Esophagus muscularis mucosa (tissue), 4 donors: ENCODE results near the gene OR3A1. TPM values are rescaled to one million over a fixed set of nuclear protein-coding genes. Genes with fewer than 3 reads are reported as not detected.
"Not testable (repeated sequence)": the region's sequence is repeated elsewhere in the genome, so short reads cannot be mapped to it uniquely, and the experiment has no call there.

Experiments
- DNase-seq: peaks from one replicate; pipeline ENCODE4 v3.0.0-alpha.2; 2017; ENCODE audit errors: extremely low spot score
- H3K27ac ChIP-seq, 4 donors: fragments of 200-600 bp; sonication (generic); replicated peaks in 1 of 4; 1 replicate in 3 of 4; 2 replicates in 1 of 4; pipeline ENCODE4 v1.5.1; 2016 to 2019; ENCODE audit warnings: mild to moderate bottlenecking in 1 of 4
- H3K27me3 ChIP-seq, 4 donors: fragments of 200-600 bp; sonication (generic); one replicate each; pipeline versions ENCODE4 v1.5.1 to v1.6.0; 2016 to 2019
- H3K36me3 ChIP-seq, 4 donors: fragments of 200-600 bp; sonication (generic); one replicate each; pipeline ENCODE4 v1.5.1; 2016 to 2019
- H3K4me1 ChIP-seq, 4 donors: fragments of 200-600 bp; sonication (generic); one replicate each; pipeline ENCODE4 v1.5.1; 2016 to 2019
- H3K4me3 ChIP-seq, 4 donors: fragments of 200-600 bp; sonication (generic); 1 replicate in 2 of 4; 2 replicates in 2 of 4; pipeline ENCODE4 v1.5.1; 2016 to 2019; ENCODE audit warnings: mild to moderate bottlenecking in 4 of 4, moderate library complexity in 1 of 4
- H3K9me3 ChIP-seq, 4 donors: fragments of 200-600 bp; sonication (generic); 1 replicate in 3 of 4; 2 replicates in 1 of 4; pipeline ENCODE4 v1.5.1; 2016 to 2019
- CTCF ChIP-seq, 3 experiments: fragments of 200-600 bp in 2 of 3; fragments of 450-650 bp in 1 of 3; sonication (generic) in 2 of 3; IDR thresholded peaks; one replicate each; pipeline ENCODE4 v1.5.1; 2017 to 2019; ENCODE audit warnings: antibody characterized with exemption in 3 of 3, mild to moderate bottlenecking in 2 of 3, moderate library complexity in 1 of 3
- EP300 ChIP-seq: sonication (generic); formaldehyde crosslinking; IDR thresholded peaks from one replicate; pipeline ENCODE4 v1.6.1; 2017; ENCODE audit warnings: antibody characterized with exemption
- POLR2A ChIP-seq: fragments of 450-650 bp; IDR thresholded peaks from one replicate; pipeline ENCODE4 v1.6.1; 2017; ENCODE audit warnings: antibody characterized with exemption, moderate library complexity, mild to moderate bottlenecking, low read depth
- POLR2AphosphoS5 ChIP-seq, 2 donors: sonication (generic); formaldehyde crosslinking; IDR thresholded peaks; one replicate each; pipeline ENCODE4 v1.6.1; 2017; ENCODE audit warnings: antibody characterized with exemption in 2 of 2
- WGBS: methylation state at CpG from one replicate; pipeline ENCODE4 v1.1.5; 2018; 5-methylcytosine and 5-hydroxymethylcytosine counted together
- intact Hi-C: fragments of 100-400 bp; cut with DNase I; formaldehyde crosslinking; loops from one replicate; pipeline ENCODE4 v1.15.1; 2023
- total RNA-seq, 4 donors: library from RNA; depleted of rRNA; stranded (reverse); fragments of >200 nt; gene quantifications; one replicate each; pipeline versions ENCODE4 v1.1.0 to v1.2.1, GENCODE V29; 2016

OR3A1 gene
- total RNA-seq, 4 donors from 2014 or later = not detected

DNA sequence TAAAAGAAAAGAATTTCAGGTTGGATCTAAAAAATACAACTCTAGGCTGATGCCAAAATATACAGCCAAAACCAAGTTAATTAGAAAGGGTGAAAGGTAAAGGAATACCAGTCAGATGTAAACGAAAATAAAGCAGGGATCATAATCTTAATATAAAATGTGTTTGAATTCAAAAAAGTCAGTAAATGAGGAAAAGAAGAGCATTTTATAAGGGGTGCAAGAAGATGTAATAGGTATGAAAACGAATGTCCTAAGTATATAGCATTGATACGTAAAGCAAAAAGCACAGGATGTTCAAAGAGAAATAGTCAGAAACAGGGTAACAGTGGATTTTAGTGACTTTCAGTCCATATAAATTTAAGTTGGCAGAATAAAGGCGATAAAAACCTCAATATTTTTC, 2.5 kb downstream of the OR3A1 start:
- Histone ChIP-seq H3K27me3 (peaks cover 0 to 14% (median 0%) of the 10 kb centered on the region in 4 donors), H3K36me3 (no peaks in the 10 kb centered on the region), H3K27ac (no peak overlapping the region), H3K4me1 (no peaks in the 10 kb centered on the region), H3K9me3 (no peaks in the 10 kb centered on the region), H3K4me3 (no peak overlapping the region)
- 67% methylated on average over 4 of the region's 4 CpGs for WGBS
- no peak for DNase-seq
- intact Hi-C loops = no loop called here
- TF ChIP-seq POLR2AphosphoS5 (IDR thresholded peaks at IDR 0.05) (no peak), CTCF (IDR thresholded peaks at IDR 0.05) (no peak), EP300 (no peak), POLR2A (no peak)

DNA sequence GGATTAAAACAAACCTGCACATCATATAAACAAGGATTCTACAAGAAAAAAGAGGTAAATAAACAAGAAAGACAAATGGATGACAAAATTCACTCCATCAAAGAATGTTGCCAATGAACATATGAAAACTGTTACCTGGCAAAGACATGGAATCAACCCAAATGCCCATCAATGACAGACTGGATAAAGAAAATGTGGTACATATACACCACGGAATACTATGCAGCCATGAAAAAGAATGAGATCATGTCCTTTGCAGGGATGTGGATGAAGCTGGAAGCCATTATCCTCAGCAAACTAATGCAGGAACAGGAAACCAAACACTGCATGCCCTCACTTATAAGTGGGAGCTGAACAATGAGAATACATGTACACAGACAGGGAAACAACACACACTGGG, 4.6 kb downstream of the OR3A1 start:
- H3K36me3 ChIP-seq, H3K4me1 ChIP-seq, DNase-seq, H3K4me3 ChIP-seq, H3K9me3 ChIP-seq, H3K27ac ChIP-seq, intact Hi-C loops: not testable (repeated sequence)
- peaks cover 0 to 17% (median 0%) of the 10 kb centered on the region in 4 donors for H3K27me3 ChIP-seq
- 94% methylated on average over 1 of the region's 1 CpG for WGBS

GRCh38 chr17:3282901-3283300, 15.3 kb downstream of the OR3A1 start:
- no peak for DNase-seq
- Histone ChIP-seq H3K36me3 (no peaks in the 10 kb centered on the region), H3K27me3 (no peaks in the 10 kb centered on the region), H3K9me3 (no peaks in the 10 kb centered on the region), H3K4me1 (no peaks in the 10 kb centered on the region), H3K27ac (no peak overlapping the region), H3K4me3 (no peak overlapping the region)
- intact Hi-C loops = no loop called here
- TF ChIP-seq EP300 (no peak), CTCF (IDR thresholded peaks at IDR 0.05) (no peak), POLR2AphosphoS5 (IDR thresholded peaks at IDR 0.05) (no peak), POLR2A (no peak)
- 80% methylated on average over 1 of the region's 1 CpG for WGBS

GRCh38 chr17:3276126-3276525, 22.0 kb downstream of the OR3A1 start:
- 70% methylated on average over 4 of the region's 4 CpGs for whole genome bisulfite sequencing

DNA sequence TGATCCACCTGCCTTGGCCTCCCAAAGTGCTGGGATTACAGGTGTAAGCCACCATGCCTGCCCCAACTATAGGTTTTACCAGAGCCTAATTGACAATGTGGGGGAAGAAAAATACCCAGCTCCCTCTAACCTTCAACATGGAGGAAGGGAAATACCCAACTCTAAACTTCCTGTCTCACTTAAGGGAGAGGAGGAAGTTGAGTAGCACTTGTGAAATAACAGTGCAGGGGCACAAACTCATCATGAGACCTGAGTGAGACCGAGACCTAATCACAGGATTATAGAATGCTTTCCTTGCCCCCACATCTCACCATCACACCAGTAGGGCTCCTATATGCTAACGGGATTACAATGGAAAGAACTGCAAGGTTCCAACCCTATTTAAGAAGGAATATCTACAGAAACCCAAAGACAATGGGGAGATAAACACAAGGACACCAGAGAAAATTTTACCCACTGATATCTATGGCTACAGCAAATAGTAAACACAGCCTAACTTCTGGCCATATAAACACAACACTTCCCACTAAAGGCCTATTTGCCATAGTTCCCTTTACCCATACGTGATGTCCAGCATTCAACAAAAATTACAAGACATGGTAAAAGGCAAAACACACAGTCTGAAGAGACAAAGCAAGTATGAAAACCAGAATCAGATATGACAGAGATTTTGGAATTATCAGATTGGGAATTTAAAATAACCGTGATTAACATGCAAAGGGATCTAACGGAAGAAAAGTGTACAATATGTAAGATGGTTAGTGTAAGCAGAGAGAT, 26.9 kb downstream of the OR3A1 start:
- no peaks in the 10 kb centered on the region for H3K36me3 ChIP-seq
- no peak overlapping the region for H3K27ac ChIP-seq
- no peaks in the 10 kb centered on the region for H3K27me3 ChIP-seq
- no peak overlapping the region for H3K4me3 ChIP-seq
- H3K9me3 ChIP-seq = peaks cover 0 to 15% (median 0%) of the 10 kb centered on the region in 4 donors
- intact Hi-C loops = no loop called here
- 84% methylated on average over 5 of the region's 5 CpGs for WGBS
- H3K4me1 ChIP-seq = no peaks in the 10 kb centered on the region
- DNase-seq = no peak
- TF ChIP-seq POLR2A = no peak
- no peak for TF ChIP-seq EP300
- no peak for TF ChIP-seq POLR2AphosphoS5 (IDR thresholded peaks at IDR 0.05)
- TF ChIP-seq CTCF (IDR thresholded peaks at IDR 0.05) = no peak

More at GRCh38 chr17:3276126-3276525, 22.0 kb downstream of the OR3A1 start:
- H3K4me3 ChIP-seq = no peak overlapping the region
- H3K36me3 ChIP-seq = no peaks in the 10 kb centered on the region
- H3K27ac ChIP-seq = no peak overlapping the region
- peaks cover 0 to 9% (median 0%) of the 10 kb centered on the region in 4 donors for H3K9me3 ChIP-seq
- no peaks in the 10 kb centered on the region for H3K27me3 ChIP-seq
- no peak for DNase-seq
- TF ChIP-seq POLR2A = no peak
- no peak for TF ChIP-seq POLR2AphosphoS5 (IDR thresholded peaks at IDR 0.05)
- no peak for TF ChIP-seq CTCF (IDR thresholded peaks at IDR 0.05)
- TF ChIP-seq EP300 = no peak
- no peaks in the 10 kb centered on the region for H3K4me1 ChIP-seq
- intact Hi-C loops = no loop called here
